KMS-11 (cell line): ENCODE data around the gene SEC24C.
A peak's percentile ranks its signal among the peaks of the same experiment; 100 is the strongest.

Experiments
- H2AFZ ChIP-seq: fragments of 200-600 bp; sonication (generic); 2 replicates; pipeline ENCODE4 v1.6.1; 2016; ENCODE audit warnings: antibody characterized with exemption, mixed run types, low read depth
- H3K27ac ChIP-seq: fragments of 200-600 bp; sonication (generic); 2 replicates; pipeline ENCODE4 v1.6.1; 2016; ENCODE audit warnings: mild to moderate bottlenecking, mixed run types
- H3K27me3 ChIP-seq: fragments of 200-600 bp; sonication (generic); 2 replicates; pipeline ENCODE4 v1.6.1; 2017; ENCODE audit warnings: mild to moderate bottlenecking, low read depth, mixed run types, moderate library complexity; ENCODE audit not compliant: insufficient read depth
- H3K36me3 ChIP-seq: fragments of 200-600 bp; sonication (generic); 2 replicates; pipeline ENCODE4 v1.6.1; 2017; ENCODE audit warnings: mild to moderate bottlenecking, mixed run types; ENCODE audit not compliant: insufficient read depth
- H3K4me1 ChIP-seq: fragments of 200-600 bp; sonication (generic); 2 replicates; pipeline ENCODE4 v1.6.1; 2016; ENCODE audit warnings: mild to moderate bottlenecking, low read depth, mixed run types; ENCODE audit not compliant: poor library complexity, severe bottlenecking
- H3K4me2 ChIP-seq: fragments of 200-600 bp; sonication (generic); 2 replicates; pipeline ENCODE4 v1.7.0; 2016; ENCODE audit warnings: mild to moderate bottlenecking, mixed run types
- H3K4me3 ChIP-seq: fragments of 200-600 bp; sonication (generic); IDR thresholded peaks from 2 replicates; pipeline ENCODE4 v1.6.1; 2017; ENCODE audit warnings: low read depth, low read length, mixed read lengths; ENCODE audit not compliant: insufficient read depth
- H3K79me2 ChIP-seq: fragments of 200-600 bp; sonication (generic); 2 replicates; pipeline ENCODE4 v1.6.1; 2016; ENCODE audit warnings: low read depth, mixed run types; ENCODE audit not compliant: insufficient read depth
- H3K9ac ChIP-seq: fragments of 200-600 bp; sonication (generic); 2 replicates; pipeline ENCODE4 v1.6.1; 2016; ENCODE audit warnings: mild to moderate bottlenecking, mixed run types
- H4K20me1 ChIP-seq: fragments of 200-600 bp; sonication (generic); 2 replicates; pipeline ENCODE4 v1.6.1; 2016; ENCODE audit warnings: mild to moderate bottlenecking, mixed run types; ENCODE audit not compliant: insufficient read depth
- CTCF ChIP-seq: fragments of 200-600 bp; sonication (generic); conservative IDR thresholded peaks from 2 replicates; pipeline ENCODE4 v1.6.1; 2017; ENCODE audit warnings: low read depth, mild to moderate bottlenecking, antibody characterized with exemption, low read length, moderate library complexity, mixed read lengths

The SEC24C gene

GRCh38 chr10:73781879-73782748 is 37.9 kb downstream of the SEC24C start, which contains the start of gene CHCHD1:
CHCHD1 (plus strand) TSS chr10:73782048; CDS start chr10:73782076, 28 bp downstream.
- no peaks in the 10 kb centered on the region for H3K27me3 ChIP-seq
- peak within 1 kb of the TSS; percentile 64; the same call in 1 of the 2 replicates for H3K9ac ChIP-seq
- peak within 1 kb of the TSS; percentile 91 for H2AFZ ChIP-seq
- peaks cover 40% of the 10 kb centered on the region for H3K4me1 ChIP-seq
- no peak within 1 kb of the TSS for H3K4me3 ChIP-seq
- peak within 1 kb of the TSS; percentile 78 for H3K4me2 ChIP-seq
- peaks cover 41% of the 10 kb centered on the region for H3K79me2 ChIP-seq
- H4K20me1 ChIP-seq = no peaks in the 10 kb centered on the region
- no peaks in the 10 kb centered on the region for H3K36me3 ChIP-seq
- peak within 1 kb of the TSS; percentile 56 for H3K27ac ChIP-seq
- TF ChIP-seq CTCF = no peak

GRCh38 chr10:73782749-73783085 is 38.5 kb downstream of the SEC24C start:
- Histone ChIP-seq H3K9ac (peak overlapping the region; percentile 64; the same call in 1 of the 2 replicates), H3K79me2 (peaks cover 46% of the 10 kb centered on the region), H3K27ac (peak overlapping the region; percentile 56; the same call in 1 of the 2 replicates), H3K4me3 (no peak overlapping the region), H3K4me2 (peak overlapping the region; percentile 78), H3K36me3 (no peaks in the 10 kb centered on the region), H3K4me1 (peaks cover 45% of the 10 kb centered on the region), H4K20me1 (no peaks in the 10 kb centered on the region), H3K27me3 (no peaks in the 10 kb centered on the region), H2AFZ (no peak overlapping the region; the same call in 1 of the 2 replicates)
- no peak for TF ChIP-seq CTCF

- Histone ChIP-seq H2AFZ (peak within 1 kb of the TSS; percentile 75; the same call in 1 of the 2 replicates), H4K20me1 (no peaks in the 10 kb centered on the region), H3K9ac (peak within 1 kb of the TSS; percentile 14; the same call in 1 of the 2 replicates), H3K4me2 (peak within 1 kb of the TSS; percentile 55), H3K4me1 (peaks cover 42% of the 10 kb centered on the region), H3K79me2 (peaks cover 46% of the 10 kb centered on the region), H3K27me3 (no peaks in the 10 kb centered on the region), H3K27ac (no peak within 1 kb of the TSS), H3K4me3 (no peak within 1 kb of the TSS), H3K36me3 (no peaks in the 10 kb centered on the region)
- TF ChIP-seq CTCF = no peak
Observed at GRCh38 chr10:73785211-73785720, 41.1 kb downstream of the SEC24C start, which contains the start of gene ZSWIM8. ZSWIM8 (plus strand) TSS chr10:73785606; CDS start chr10:73785879, 273 bp downstream.

GRCh38 chr10:73785721-73786511 is 41.7 kb downstream of the SEC24C start:
- Histone ChIP-seq H3K27ac (no peak overlapping the region), H3K9ac (peak overlapping the region; percentile 12; the same call in 1 of the 2 replicates), H2AFZ (peak overlapping the region; percentile 75; the same call in 1 of the 2 replicates)

More at GRCh38 chr10:73785721-73786511, 41.7 kb downstream of the SEC24C start:
- Histone ChIP-seq H3K4me3 (no peak overlapping the region), H3K79me2 (peaks cover 40% of the 10 kb centered on the region; the same call in 1 of the 2 replicates), H3K27me3 (no peaks in the 10 kb centered on the region), H4K20me1 (no peaks in the 10 kb centered on the region), H3K36me3 (no peaks in the 10 kb centered on the region), H3K4me1 (peaks cover 35% of the 10 kb centered on the region), H3K4me2 (peak overlapping the region; percentile 55)
- no peak for TF ChIP-seq CTCF
